ENCODE results near the gene PPP2R3A. TPM values are rescaled to one million over a fixed set of nuclear protein-coding genes. Genes with fewer than 3 reads are reported as not detected.
"Not testable (repeated sequence)": the region's sequence is repeated elsewhere in the genome, so short reads cannot be mapped to it uniquely, and the experiment has no call there.

The PPP2R3A gene
- total RNA-seq, 1 donor from 2014 or later: 10.5 TPM

DNA sequence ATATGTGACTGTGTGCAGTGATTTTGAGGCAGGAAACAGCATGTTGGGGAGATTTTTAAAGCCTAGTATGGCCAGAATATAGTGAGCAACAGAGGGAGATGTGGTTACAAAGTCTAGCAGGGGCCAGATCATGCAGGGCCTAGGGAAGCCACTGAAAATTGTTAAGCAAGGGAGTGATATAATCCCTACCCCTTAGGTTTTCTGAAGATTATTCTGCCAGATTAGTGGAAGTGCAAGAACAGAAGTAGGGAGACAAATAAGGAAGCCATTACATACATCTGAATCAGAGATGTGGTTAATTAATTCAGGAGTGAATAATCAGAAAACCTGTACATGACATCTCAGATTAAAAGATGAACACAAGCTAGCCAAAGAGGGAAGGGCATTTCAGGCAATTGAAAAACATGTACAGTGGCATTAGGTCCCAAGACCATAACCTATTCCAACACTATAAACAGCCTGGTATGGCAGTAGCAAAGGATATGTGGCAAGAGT, 175.8 kb downstream of the PPP2R3A start:
- Histone ChIP-seq H3K27ac (peak overlapping the region; percentile 57 to 59), H3K4me1 (peaks cover 0 to 8% of the 10 kb centered on the region in 2 donors), H3K36me3 (peaks cover 0 to 10% of the 10 kb centered on the region in 2 donors), H3K27me3 (no peaks in the 10 kb centered on the region), H3K9me3 (no peaks in the 10 kb centered on the region), H3K4me3 (no peak overlapping the region)
- DNase-seq (ENCODE audit: low spot score in 2 of 2): no peak
- intact Hi-C loops (cut with DNase I): loop anchor here (5.0 kb wide), 1 partner anchor 111 kb away; the partner anchor contains the start of gene PCCB
- TF ChIP-seq, protein P1, sequence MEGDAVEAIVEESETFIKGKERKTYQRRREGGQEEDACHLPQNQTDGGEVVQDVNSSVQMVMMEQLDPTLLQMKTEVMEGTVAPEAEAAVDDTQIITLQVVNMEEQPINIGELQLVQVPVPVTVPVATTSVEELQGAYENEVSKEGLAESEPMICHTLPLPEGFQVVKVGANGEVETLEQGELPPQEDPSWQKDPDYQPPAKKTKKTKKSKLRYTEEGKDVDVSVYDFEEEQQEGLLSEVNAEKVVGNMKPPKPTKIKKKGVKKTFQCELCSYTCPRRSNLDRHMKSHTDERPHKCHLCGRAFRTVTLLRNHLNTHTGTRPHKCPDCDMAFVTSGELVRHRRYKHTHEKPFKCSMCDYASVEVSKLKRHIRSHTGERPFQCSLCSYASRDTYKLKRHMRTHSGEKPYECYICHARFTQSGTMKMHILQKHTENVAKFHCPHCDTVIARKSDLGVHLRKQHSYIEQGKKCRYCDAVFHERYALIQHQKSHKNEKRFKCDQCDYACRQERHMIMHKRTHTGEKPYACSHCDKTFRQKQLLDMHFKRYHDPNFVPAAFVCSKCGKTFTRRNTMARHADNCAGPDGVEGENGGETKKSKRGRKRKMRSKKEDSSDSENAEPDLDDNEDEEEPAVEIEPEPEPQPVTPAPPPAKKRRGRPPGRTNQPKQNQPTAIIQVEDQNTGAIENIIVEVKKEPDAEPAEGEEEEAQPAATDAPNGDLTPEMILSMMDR (IDR thresholded peaks at IDR 0.05): no peak

DNA sequence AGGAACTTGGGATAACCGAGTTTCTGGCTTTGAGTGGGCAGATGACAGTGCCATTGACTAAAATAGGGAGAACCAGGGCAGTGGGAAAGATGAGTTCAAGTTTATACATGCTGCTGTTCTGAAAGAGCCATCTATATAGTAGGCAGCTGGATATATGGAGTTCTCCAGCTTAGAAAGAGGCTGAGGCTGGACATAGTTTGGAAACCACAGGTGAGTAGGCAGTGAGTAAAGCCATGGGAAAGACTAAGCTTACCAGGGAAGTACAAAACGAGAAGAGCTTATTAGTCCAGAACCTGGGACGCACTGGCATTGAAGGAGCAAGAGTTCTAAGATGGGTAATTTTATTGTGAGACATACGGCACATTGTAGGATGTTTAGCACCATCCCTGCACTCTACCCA, 176.4 kb downstream of the PPP2R3A start:
- H3K4me3 ChIP-seq: no peak overlapping the region
- no peak for DNase-seq (ENCODE audit: low spot score in 2 of 2)
- H3K9me3 ChIP-seq: no peaks in the 10 kb centered on the region
- TF ChIP-seq, protein P1 (IDR thresholded peaks at IDR 0.05): no peak
- H3K27me3 ChIP-seq: no peaks in the 10 kb centered on the region
- intact Hi-C loops (cut with DNase I): loop anchor here (2.0 to 5.0 kb wide), 2 partner anchors 55 to 110 kb away; partner anchors contain the start of genes MSL2 and PCCB
- peaks cover under 1 to 12% of the 10 kb centered on the region in 2 donors for H3K36me3 ChIP-seq
- peaks cover 0 to 8% of the 10 kb centered on the region in 2 donors for H3K4me1 ChIP-seq
- H3K27ac ChIP-seq: peak overlapping the region; percentile 57 to 59

DNA sequence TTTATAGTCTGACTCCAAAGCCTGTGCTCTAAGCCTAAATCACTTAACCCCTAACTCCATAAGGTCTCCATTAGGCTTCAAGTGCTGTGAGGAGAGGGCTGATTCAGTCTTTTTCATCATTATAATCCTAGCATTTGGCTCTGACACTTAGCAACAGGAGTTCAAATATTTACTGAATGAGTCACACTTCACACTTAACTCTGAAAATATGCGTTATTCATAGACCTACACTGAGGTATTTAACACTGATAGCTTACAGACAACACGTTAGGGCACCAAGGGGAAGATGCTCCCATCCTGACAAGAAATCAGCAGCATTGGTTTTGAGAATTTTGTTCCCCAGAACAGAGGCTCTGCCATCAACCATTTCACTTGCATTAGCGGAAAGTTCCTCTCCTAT, 177.1 kb downstream of the PPP2R3A start:
- no peak for DNase-seq (ENCODE audit: low spot score in 2 of 2)
- Histone ChIP-seq H3K27me3 (no peaks in the 10 kb centered on the region), H3K4me3 (no peak overlapping the region), H3K36me3 (peaks cover 4 to 12% of the 10 kb centered on the region in 2 donors), H3K27ac (peak overlapping the region; percentile 57 to 59), H3K9me3 (no peaks in the 10 kb centered on the region), H3K4me1 (peaks cover 0 to 8% of the 10 kb centered on the region in 2 donors)
- TF ChIP-seq, protein P1 (IDR thresholded peaks at IDR 0.05): no peak
- intact Hi-C loops (cut with DNase I): loop anchor here (2.0 to 5.0 kb wide), 2 partner anchors 54 to 110 kb away; partner anchors contain the start of genes MSL2 and PCCB

DNA sequence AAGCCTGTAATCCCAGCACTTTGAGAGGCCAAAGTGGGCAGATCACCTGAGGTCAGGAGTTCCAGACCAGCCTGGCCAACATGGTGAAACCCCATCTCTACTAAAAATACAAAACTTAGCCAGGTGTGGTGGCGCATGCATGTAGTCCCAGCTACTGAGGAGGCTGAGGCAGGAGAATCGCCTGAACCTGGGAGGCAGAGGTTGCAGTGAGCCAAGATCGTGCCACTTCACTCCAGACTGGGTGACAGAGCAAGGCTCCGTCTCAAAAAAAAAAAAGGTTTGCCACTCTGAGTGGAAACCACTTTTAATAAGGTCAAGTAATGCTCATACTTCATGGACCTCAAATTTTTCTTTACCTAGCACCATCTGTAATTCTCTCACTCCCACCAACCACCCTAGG, 178.9 kb downstream of the PPP2R3A start:
- H3K9me3 ChIP-seq; H3K4me3 ChIP-seq; DNase-seq (ENCODE audit: low spot score in 2 of 2); H3K27me3 ChIP-seq; H3K4me1 ChIP-seq: not testable (repeated sequence)
- H3K36me3 ChIP-seq: peaks cover 4 to 12% of the 10 kb centered on the region in 2 donors
- intact Hi-C loops (cut with DNase I): loop anchor here (5.0 kb wide), 1 partner anchor 108 kb away; the partner anchor contains the start of gene PCCB
- peak overlapping the region in 1 of 2 donors; percentile 3 for H3K27ac ChIP-seq

DNA sequence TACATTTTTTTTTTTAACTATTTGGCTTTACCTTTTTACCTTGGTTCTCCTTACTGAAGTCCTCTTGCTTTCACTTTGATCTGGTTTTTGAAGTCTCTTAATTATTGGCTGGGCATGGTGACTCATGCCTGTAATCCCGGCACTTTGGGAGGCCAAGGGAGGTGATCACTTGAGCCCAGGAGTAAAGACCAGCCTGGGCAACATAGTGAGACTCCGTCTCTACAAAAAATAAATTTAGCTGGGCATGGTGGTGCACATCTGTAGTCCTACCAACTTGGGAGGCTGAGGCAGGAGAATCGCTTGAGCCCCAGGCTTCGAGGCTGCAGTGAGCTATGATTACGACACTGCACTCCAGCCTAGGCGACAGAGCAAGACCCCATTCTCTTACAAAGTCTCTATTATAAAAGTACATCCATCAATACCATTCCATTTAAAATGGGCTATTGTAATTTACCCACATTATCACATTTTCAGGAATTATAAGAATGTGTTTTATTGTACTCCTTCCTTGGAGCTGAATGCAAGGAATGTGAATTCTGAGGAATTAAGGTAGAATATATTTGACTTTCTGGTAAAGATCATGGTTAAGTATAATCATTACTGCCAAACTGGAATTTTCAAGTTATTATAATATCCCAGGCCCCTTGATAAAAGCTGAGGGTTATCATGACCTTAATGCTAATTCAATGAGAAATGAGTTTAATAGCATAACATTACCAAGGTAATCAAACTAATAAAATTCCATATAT, 181.6 kb downstream of the PPP2R3A start:
- DNase-seq (ENCODE audit: low spot score in 2 of 2): no peak
- Histone ChIP-seq H3K27me3 (no peaks in the 10 kb centered on the region), H3K27ac (no peak overlapping the region), H3K36me3 (peaks cover 8 to 23% of the 10 kb centered on the region in 2 donors), H3K4me1 (peaks cover 0 to 6% of the 10 kb centered on the region in 2 donors), H3K9me3 (no peaks in the 10 kb centered on the region), H3K4me3 (no peak overlapping the region)
- intact Hi-C loops (cut with DNase I): no loop called here
- TF ChIP-seq, protein P1 (IDR thresholded peaks at IDR 0.05): no peak

DNA sequence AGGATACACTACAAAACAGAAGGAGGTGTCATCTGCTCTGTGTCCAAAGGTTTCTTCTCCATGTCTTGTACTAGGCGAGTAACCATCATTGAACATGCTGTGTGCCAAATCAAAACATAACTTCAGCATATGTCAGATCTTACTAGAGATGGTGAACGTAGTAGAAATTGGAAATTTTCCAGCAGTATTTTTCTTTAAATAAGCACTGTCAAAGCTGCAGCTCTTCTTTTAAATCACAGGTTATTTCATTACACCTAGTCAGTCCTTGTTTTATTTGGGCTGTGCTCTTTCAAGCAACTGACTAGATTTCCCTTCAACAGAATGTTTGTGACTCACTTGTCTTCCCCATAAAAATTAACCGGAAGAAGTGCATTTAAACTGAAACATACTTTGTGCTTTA, 184.1 kb downstream of the PPP2R3A start:
- intact Hi-C loops (cut with DNase I): no loop called here
- TF ChIP-seq, protein P1 (IDR thresholded peaks at IDR 0.05): no peak
- no peaks in the 10 kb centered on the region for H3K9me3 ChIP-seq
- DNase-seq (ENCODE audit: low spot score in 2 of 2): no peak
- no peak overlapping the region for H3K4me3 ChIP-seq
- H3K4me1 ChIP-seq: peaks cover 0 to 2% of the 10 kb centered on the region in 2 donors
- H3K36me3 ChIP-seq: peaks cover 8 to 19% of the 10 kb centered on the region in 2 donors
- no peaks in the 10 kb centered on the region for H3K27me3 ChIP-seq
- no peak overlapping the region for H3K27ac ChIP-seq
